Measurements from ENCODE around the gene RANBP10.

The RANBP10 gene

DNA sequence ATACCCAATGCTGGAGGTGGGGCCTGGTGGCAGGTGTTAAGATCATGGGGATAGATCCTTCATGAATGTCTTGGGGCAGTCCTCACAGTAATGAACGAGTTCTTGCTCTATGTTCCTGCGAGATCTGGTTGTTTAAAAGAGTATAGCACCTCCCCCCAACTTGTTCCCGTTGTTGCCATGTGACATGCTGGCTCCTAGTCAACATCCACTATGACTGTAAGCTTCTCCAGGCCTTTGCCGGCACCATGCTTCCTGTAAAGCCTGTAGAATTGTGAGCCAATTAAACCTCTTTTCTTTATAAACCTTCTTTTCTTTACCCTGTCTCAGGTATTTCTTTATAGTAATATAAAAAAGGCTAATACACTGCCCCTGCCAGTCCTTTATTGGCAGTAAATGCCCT, 33.3 kb downstream of the RANBP10 start:
- DNase-seq (ENCODE audit: low read depth) = no peak
- TF ChIP-seq, protein P1, sequence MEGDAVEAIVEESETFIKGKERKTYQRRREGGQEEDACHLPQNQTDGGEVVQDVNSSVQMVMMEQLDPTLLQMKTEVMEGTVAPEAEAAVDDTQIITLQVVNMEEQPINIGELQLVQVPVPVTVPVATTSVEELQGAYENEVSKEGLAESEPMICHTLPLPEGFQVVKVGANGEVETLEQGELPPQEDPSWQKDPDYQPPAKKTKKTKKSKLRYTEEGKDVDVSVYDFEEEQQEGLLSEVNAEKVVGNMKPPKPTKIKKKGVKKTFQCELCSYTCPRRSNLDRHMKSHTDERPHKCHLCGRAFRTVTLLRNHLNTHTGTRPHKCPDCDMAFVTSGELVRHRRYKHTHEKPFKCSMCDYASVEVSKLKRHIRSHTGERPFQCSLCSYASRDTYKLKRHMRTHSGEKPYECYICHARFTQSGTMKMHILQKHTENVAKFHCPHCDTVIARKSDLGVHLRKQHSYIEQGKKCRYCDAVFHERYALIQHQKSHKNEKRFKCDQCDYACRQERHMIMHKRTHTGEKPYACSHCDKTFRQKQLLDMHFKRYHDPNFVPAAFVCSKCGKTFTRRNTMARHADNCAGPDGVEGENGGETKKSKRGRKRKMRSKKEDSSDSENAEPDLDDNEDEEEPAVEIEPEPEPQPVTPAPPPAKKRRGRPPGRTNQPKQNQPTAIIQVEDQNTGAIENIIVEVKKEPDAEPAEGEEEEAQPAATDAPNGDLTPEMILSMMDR (IDR thresholded peaks at IDR 0.05; ENCODE audit: control insufficient read depth, insufficient read depth, low read depth, low read length, missing control alignments) = no peak
- H3K4me3 ChIP-seq (ENCODE audit: control insufficient read depth, low read depth, low read length) = no peak overlapping the region

DNA sequence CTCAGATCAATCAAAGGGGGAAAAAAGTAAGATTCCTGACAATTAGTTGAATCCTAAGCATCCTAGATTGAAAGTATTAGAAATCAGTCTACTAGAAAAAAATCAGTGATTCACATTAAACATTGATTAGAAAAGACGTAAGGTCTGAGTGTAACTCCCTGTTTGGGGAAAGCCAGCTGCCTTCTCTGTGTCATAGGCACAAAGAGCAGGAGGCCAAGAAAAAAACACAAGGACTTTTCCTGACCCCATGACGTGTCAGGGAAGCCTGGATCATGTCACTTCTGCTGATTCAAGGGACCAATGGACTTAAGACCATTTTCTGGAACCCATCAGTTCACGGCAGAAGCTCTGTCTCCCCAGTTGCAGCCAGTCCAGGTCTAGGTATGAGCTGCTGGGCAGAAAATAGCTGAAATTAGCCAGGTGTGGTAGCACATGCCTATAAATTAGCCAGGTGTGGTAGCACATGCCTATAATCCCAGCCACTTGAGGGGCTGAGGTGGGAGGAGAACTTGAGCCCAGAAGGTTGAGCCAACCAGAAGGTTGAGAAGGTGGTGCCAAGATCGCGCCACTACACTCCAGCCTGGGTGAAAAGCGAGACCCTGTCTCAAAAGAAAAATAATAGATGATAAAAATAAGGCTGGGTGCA, 35.9 kb downstream of the RANBP10 start:
- H3K4me3 ChIP-seq (ENCODE audit: control insufficient read depth, low read depth, low read length) = no peak overlapping the region
- TF ChIP-seq, protein P1 (IDR thresholded peaks at IDR 0.05; ENCODE audit: control insufficient read depth, insufficient read depth, low read depth, low read length, missing control alignments) = no peak
- DNase-seq (ENCODE audit: low read depth) = no peak

DNA sequence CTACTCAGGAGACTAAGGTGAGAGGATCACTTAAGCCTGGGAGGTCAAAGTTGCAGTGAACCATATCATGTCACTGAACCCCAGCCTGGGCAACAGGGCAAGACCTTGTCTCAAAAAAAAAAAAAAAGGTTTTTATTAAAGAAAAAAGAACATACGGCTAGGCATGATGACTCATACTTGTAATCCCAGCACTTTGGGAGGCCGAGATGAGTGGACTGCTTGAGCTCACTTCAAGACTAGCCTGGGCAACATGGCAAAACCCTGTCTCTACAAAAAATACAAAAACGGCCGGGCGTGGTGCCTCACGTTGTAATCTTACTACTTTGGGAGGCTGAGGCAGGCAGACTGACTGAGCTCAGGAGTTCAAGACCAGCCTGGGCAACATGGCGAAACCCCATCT, 38.4 kb downstream of the RANBP10 start:
- DNase-seq (ENCODE audit: low read depth) = peak; percentile 32
- TF ChIP-seq, protein P1 (IDR thresholded peaks at IDR 0.05; ENCODE audit: control insufficient read depth, insufficient read depth, low read depth, low read length, missing control alignments) = no peak
- H3K4me3 ChIP-seq (ENCODE audit: control insufficient read depth, low read depth, low read length) = no peak overlapping the region

GRCh38 chr16:67766291-67766690, 40.1 kb downstream of the RANBP10 start:
- no peak for DNase-seq (ENCODE audit: low read depth)
- no peak overlapping the region for H3K4me3 ChIP-seq (ENCODE audit: control insufficient read depth, low read depth, low read length)
- TF ChIP-seq, protein P1 (IDR thresholded peaks at IDR 0.05; ENCODE audit: control insufficient read depth, insufficient read depth, low read depth, low read length, missing control alignments) = no peak

DNA sequence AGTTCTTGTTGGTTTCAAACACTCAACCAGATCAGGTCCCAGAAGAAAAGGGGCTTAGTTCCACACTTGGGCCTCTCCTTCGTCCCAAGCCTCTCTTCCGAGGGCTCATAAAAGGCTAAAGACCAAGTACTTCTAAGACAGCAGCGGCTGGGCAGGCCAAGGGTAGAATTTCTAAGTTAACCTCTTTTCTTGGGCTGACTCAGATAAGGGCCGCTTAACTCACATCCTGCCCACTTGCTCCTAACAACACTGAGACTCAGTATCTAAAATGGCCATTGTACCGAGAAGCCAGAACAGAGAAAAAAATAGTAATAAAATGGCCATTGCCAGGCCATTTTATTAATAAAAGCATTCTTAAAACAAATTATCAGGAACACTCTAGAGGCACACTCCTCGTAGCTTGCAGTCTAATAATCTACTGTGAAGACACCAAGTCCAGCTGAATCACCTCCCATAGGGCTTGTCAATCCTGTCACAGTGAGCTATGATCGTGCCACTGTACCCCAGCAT, 42.1 kb downstream of the RANBP10 start:
- no peak for DNase-seq (ENCODE audit: low read depth)
- TF ChIP-seq, protein P1 (IDR thresholded peaks at IDR 0.05; ENCODE audit: control insufficient read depth, insufficient read depth, low read depth, low read length, missing control alignments) = no peak
- H3K4me3 ChIP-seq (ENCODE audit: control insufficient read depth, low read depth, low read length) = no peak overlapping the region

- TF ChIP-seq, protein P1 (IDR thresholded peaks at IDR 0.05; ENCODE audit: control insufficient read depth, insufficient read depth, low read depth, low read length, missing control alignments) = no peak
- no peak for DNase-seq (ENCODE audit: low read depth)
- no peak overlapping the region for H3K4me3 ChIP-seq (ENCODE audit: control insufficient read depth, low read depth, low read length)
Observed at GRCh38 chr16:67763066-67763465, 43.3 kb downstream of the RANBP10 start.

All from AG09309 (cell line).